Measurements from ENCODE around the gene UBE2L3.

Gene UBE2L3

GRCh38 chr22:21665047-21665851 lies 97.7 kb downstream of the UBE2L3 start:
- Histone ChIP-seq H3K9me3 (ENCODE audit: control insufficient read depth, low read length) (no peaks in the 10 kb centered on the region), H3K4me3 (ENCODE audit: low read length) (peak overlapping the region; percentile 85), H3K9ac (ENCODE audit: low read length) (peak overlapping the region; percentile 70), H3K4me1 (ENCODE audit: control insufficient read depth, insufficient read depth, low read length) (peaks cover 5% of the 10 kb centered on the region), H3K27me3 (ENCODE audit: control insufficient read depth, insufficient read depth, low read length) (peaks cover 4% of the 10 kb centered on the region), H3K36me3 (ENCODE audit: control insufficient read depth, insufficient read depth, low read length) (no peaks in the 10 kb centered on the region)

GRCh38 chr22:21666786-21667185 lies 99.3 kb downstream of the UBE2L3 start:
- Histone ChIP-seq H3K4me3 (ENCODE audit: low read length) (peak overlapping the region; percentile 85), H3K27me3 (ENCODE audit: control insufficient read depth, insufficient read depth, low read length) (peaks cover 4% of the 10 kb centered on the region), H3K9me3 (ENCODE audit: control insufficient read depth, low read length) (no peaks in the 10 kb centered on the region), H3K9ac (ENCODE audit: low read length) (peak overlapping the region; percentile 70), H3K36me3 (ENCODE audit: control insufficient read depth, insufficient read depth, low read length) (peaks cover 5% of the 10 kb centered on the region), H3K4me1 (ENCODE audit: control insufficient read depth, insufficient read depth, low read length) (peaks cover 5% of the 10 kb centered on the region)

- H3K9me3 ChIP-seq (ENCODE audit: control insufficient read depth, low read length): no peaks in the 10 kb centered on the region
- H3K36me3 ChIP-seq (ENCODE audit: control insufficient read depth, insufficient read depth, low read length): peaks cover 5% of the 10 kb centered on the region
- H3K9ac ChIP-seq (ENCODE audit: low read length): no peak overlapping the region
- H3K4me3 ChIP-seq (ENCODE audit: low read length): no peak overlapping the region
- H3K4me1 ChIP-seq (ENCODE audit: control insufficient read depth, insufficient read depth, low read length): peaks cover 5% of the 10 kb centered on the region
- H3K27me3 ChIP-seq (ENCODE audit: control insufficient read depth, insufficient read depth, low read length): no peaks in the 10 kb centered on the region
Observed at GRCh38 chr22:21669026-21669425, 101.5 kb downstream of the UBE2L3 start.

- Histone ChIP-seq H3K9me3 (ENCODE audit: control insufficient read depth, low read length) (no peaks in the 10 kb centered on the region), H3K4me3 (ENCODE audit: low read length) (no peak overlapping the region), H3K9ac (ENCODE audit: low read length) (no peak overlapping the region), H3K4me1 (ENCODE audit: control insufficient read depth, insufficient read depth, low read length) (no peaks in the 10 kb centered on the region), H3K36me3 (ENCODE audit: control insufficient read depth, insufficient read depth, low read length) (peaks cover 5% of the 10 kb centered on the region), H3K27me3 (ENCODE audit: control insufficient read depth, insufficient read depth, low read length) (no peaks in the 10 kb centered on the region)
Observed at GRCh38 chr22:21672107-21672629, 104.7 kb downstream of the UBE2L3 start.
